Upper lobe of left lung (tissue), 6 donors: ENCODE results near the gene PPDPF. TPM values are rescaled to one million over a fixed set of nuclear protein-coding genes. Genes with fewer than 3 reads are reported as not detected.

Experiments used
- ATAC-seq, 2 donors: fragments of 200-7000 bp; cut with Tn5 transposase; one replicate each; pipeline ENCODE4 v1.9.1; 2022; ENCODE audit warnings: mild to moderate bottlenecking in 2 of 2, moderate library complexity in 2 of 2; ENCODE audit not compliant: low FRiP score in 2 of 2
- DNase-seq, 2 donors: peaks; one replicate each; pipeline ENCODE4 v3.0.0-alpha.2; 2019 to 2020
- H3K27ac ChIP-seq, 4 donors: fragments of 200-600 bp; sonication (generic); one replicate each; pipeline ENCODE4 v1.5.1; 2016 to 2019
- H3K27me3 ChIP-seq, 4 donors: fragments of 200-600 bp; sonication (generic); one replicate each; pipeline ENCODE4 v1.5.1; 2017 to 2019
- H3K36me3 ChIP-seq, 4 donors: fragments of 200-600 bp; sonication (generic); one replicate each; pipeline ENCODE4 v1.5.1; 2016 to 2019
- H3K4me1 ChIP-seq, 4 donors: fragments of 200-600 bp; sonication (generic); one replicate each; pipeline ENCODE4 v1.5.1; 2018 to 2019
- H3K4me3 ChIP-seq, 4 donors: fragments of 200-600 bp; sonication (generic); one replicate each; pipeline ENCODE4 v1.5.1; 2017 to 2019; ENCODE audit warnings: mild to moderate bottlenecking in 2 of 4, moderate library complexity in 1 of 4
- H3K9me3 ChIP-seq, 4 donors: fragments of 200-600 bp; sonication (generic); one replicate each; pipeline ENCODE4 v1.5.1; 2018 to 2019
- CTCF ChIP-seq, 6 experiments: fragments of 450-650 bp in 4 of 6; fragments of 200-600 bp in 2 of 6; sonication (generic) in 2 of 6; IDR thresholded peaks; one replicate each; pipeline ENCODE4 v1.5.1; 2016 to 2019; ENCODE audit warnings: antibody characterized with exemption in 6 of 6
- EP300 ChIP-seq, 4 donors: sonication (generic); formaldehyde crosslinking; IDR thresholded peaks; one replicate each; pipeline ENCODE4 v1.5.1; 2017; ENCODE audit warnings: antibody characterized with exemption in 4 of 4, control low read depth in 2 of 4
- POLR2A ChIP-seq, 4 donors: fragments of 450-650 bp; IDR thresholded peaks; one replicate each; pipeline ENCODE4 v1.5.1; 2016 to 2017; ENCODE audit warnings: antibody characterized with exemption in 4 of 4, mild to moderate bottlenecking in 2 of 4
- POLR2AphosphoS5 ChIP-seq, 2 donors: sonication (generic); formaldehyde crosslinking; IDR thresholded peaks; one replicate each; pipeline ENCODE4 v1.5.1; 2017; ENCODE audit warnings: antibody characterized with exemption in 2 of 2
- WGBS, 2 donors: methylation state at CpG; one replicate each; pipeline ENCODE4 v1.1.5; 2017 to 2018; 5-methylcytosine and 5-hydroxymethylcytosine counted together
- total RNA-seq, 6 donors: library from RNA; depleted of rRNA in 4 of 6; stranded (reverse); fragments of >200 nt in 4 of 6; gene quantifications; one replicate each; pipeline versions ENCODE4 v1.1.0 to v1.2.1, GENCODE V29; 2016 to 2021
- donor health status: DM: no; HTN: no; CAD: no; lungs with moderate emphysema.
- donor health status: DM: no; HTN: yes; CAD: no; lungs with severe emphysema.

PPDPF gene
- total RNA-seq, 6 donors from 2014 or later = 91.1 to 468 (median 416) TPM

- Histone ChIP-seq H3K4me3 (no peak overlapping the region), H3K36me3 (no peaks in the 10 kb centered on the region), H3K27me3 (peaks cover 0 to 43% (median 24%) of the 10 kb centered on the region in 4 donors), H3K27ac (no peak overlapping the region), H3K4me1 (peaks cover 21 to 37% (median 23%) of the 10 kb centered on the region in 4 donors), H3K9me3 (no peaks in the 10 kb centered on the region)
- TF ChIP-seq POLR2AphosphoS5 (IDR thresholded peaks at IDR 0.05) (no peak), CTCF (IDR thresholded peaks at IDR 0.05) (no peak), POLR2A (IDR thresholded peaks at IDR 0.05) (no peak), EP300 (IDR thresholded peaks at IDR 0.05) (no peak)
- 64 to 72% methylated on average over 11 to 18 of the region's 20 CpGs for WGBS, 2 donors
- DNase-seq (peak in 1 of 2 donors; percentile 45), ATAC-seq (no peak)
Observed at GRCh38 chr20:63497138-63497945, 23.2 kb upstream of the PPDPF start.

- Histone ChIP-seq H3K27ac (no peak overlapping the region), H3K9me3 (no peaks in the 10 kb centered on the region), H3K4me3 (peak overlapping the region in 3 of 4 donors; percentile 36 to 49 (median 47)), H3K4me1 (peaks cover 21 to 37% (median 23%) of the 10 kb centered on the region in 4 donors), H3K36me3 (no peaks in the 10 kb centered on the region), H3K27me3 (peaks cover 0 to 43% (median 24%) of the 10 kb centered on the region in 4 donors)
- no peak for ATAC-seq
- DNase-seq = peak; percentile 37 to 81
- TF ChIP-seq EP300 (IDR thresholded peaks at IDR 0.05) (no peak), POLR2A (IDR thresholded peaks at IDR 0.05) (no peak), CTCF (IDR thresholded peaks at IDR 0.05) (no peak), POLR2AphosphoS5 (IDR thresholded peaks at IDR 0.05) (no peak)
- 9% methylated on average over 7 of the region's 60 CpGs; no CpG with 5 or more reads in 1 of the 2 donors for WGBS, 2 donors
Observed at GRCh38 chr20:63497946-63498935, 22.3 kb upstream of the PPDPF start.

- Histone ChIP-seq H3K4me3 (peak within 1 kb of the TSS in 3 of 4 donors; percentile 36 to 49 (median 47)), H3K9me3 (no peaks in the 10 kb centered on the region), H3K27ac (no peak within 1 kb of the TSS), H3K27me3 (peaks cover 0 to 43% (median 24%) of the 10 kb centered on the region in 4 donors), H3K36me3 (no peaks in the 10 kb centered on the region), H3K4me1 (peaks cover 21 to 37% (median 23%) of the 10 kb centered on the region in 4 donors)
- TF ChIP-seq POLR2A (IDR thresholded peaks at IDR 0.05) (no peak), POLR2AphosphoS5 (IDR thresholded peaks at IDR 0.05) (no peak), CTCF (IDR thresholded peaks at IDR 0.05) (peak in 3 of 6 experiments; percentile 8 to 24 (median 22)), EP300 (IDR thresholded peaks at IDR 0.05) (no peak)
- 1% methylated on average over 17 of the region's 58 CpGs; no CpG with 5 or more reads in 1 of the 2 donors for WGBS, 2 donors
- peak in 1 of 2 donors; percentile 18 for ATAC-seq
- peak in 1 of 2 donors; percentile 91 for DNase-seq
Observed at GRCh38 chr20:63498960-63499337, 21.6 kb upstream of the PPDPF start, which contains the start of gene EEF1A2. TSS of gene EEF1A2 (minus strand) at chr20:63499083. CDS start at chr20:63497763, 1,320 bp downstream.

GRCh38 chr20:63499338-63499969 lies 21.1 kb upstream of the PPDPF start:
- peaks cover 21 to 37% (median 23%) of the 10 kb centered on the region in 4 donors for H3K4me1 ChIP-seq
- ATAC-seq (no peak), DNase-seq (peak in 1 of 2 donors; percentile 74)
- 16 to 50% methylated on average over 1 to 35 of the region's 48 CpGs for WGBS, 2 donors
- H3K9me3 ChIP-seq = peaks cover 0 to 1% (median under 1%) of the 10 kb centered on the region in 4 donors
- TF ChIP-seq POLR2AphosphoS5 (IDR thresholded peaks at IDR 0.05) (no peak), CTCF (IDR thresholded peaks at IDR 0.05) (no peak), POLR2A (IDR thresholded peaks at IDR 0.05) (no peak), EP300 (IDR thresholded peaks at IDR 0.05) (no peak)
- no peak overlapping the region for H3K27ac ChIP-seq
- H3K27me3 ChIP-seq = peaks cover 0 to 43% (median 24%) of the 10 kb centered on the region in 4 donors
- no peaks in the 10 kb centered on the region for H3K36me3 ChIP-seq
- H3K4me3 ChIP-seq = peak overlapping the region in 3 of 4 donors; percentile 36 to 49 (median 47)
